GM12878 (cell line): Measurements from ENCODE around the gene PPM1N. TPM values are rescaled to one million over a fixed set of nuclear protein-coding genes. Genes with fewer than 3 reads are reported as not detected.

ENCODE experiments used
- ATF7 ChIP-seq: fragments of 450-650 bp; IDR thresholded peaks from 2 replicates; pipeline ENCODE4 v1.6.1; 2016; ENCODE audit warnings: low read depth, mild to moderate bottlenecking
- BCL11A ChIP-seq: IDR thresholded peaks from 2 replicates; pipeline ENCODE4 v1.6.1; 2011; ENCODE audit warnings: low read depth, low read length
- BHLHE40 ChIP-seq, 2 experiments: fragments of 450-650 bp in 1 of 2; IDR thresholded peaks; 2 replicates each; pipeline ENCODE4 v1.6.1; 2011 to 2017; ENCODE audit warnings: low read depth in 2 of 2, borderline replicate concordance in 1 of 2, improper control_type of control experiment in 1 of 2, low read length in 1 of 2, mild to moderate bottlenecking in 1 of 2
- CBFB ChIP-seq: IDR thresholded peaks from 2 replicates; pipeline ENCODE4 v1.6.1; 2016; ENCODE audit warnings: antibody characterized with exemption, low read depth
- CEBPB ChIP-seq, 2 experiments: fragments of 150-350 bp in 1 of 2; IDR thresholded peaks; 2 replicates each; pipeline ENCODE4 v1.6.1; 2012 to 2014; ENCODE audit warnings: low read depth in 2 of 2, low read length in 2 of 2, borderline replicate concordance in 1 of 2, inconsistent platforms in 1 of 2
- CHD2 ChIP-seq: IDR thresholded peaks from 2 replicates; pipeline ENCODE4 v1.6.1; 2011; ENCODE audit warnings: low read depth, low read length, improper control_type of control experiment, borderline replicate concordance
- CHD4 ChIP-seq: fragments of 200-600 bp; sonication (generic); IDR thresholded peaks from 2 replicates; pipeline ENCODE4 v1.6.1; 2016; ENCODE audit warnings: mild to moderate bottlenecking
- EED ChIP-seq: sonication (generic); IDR thresholded peaks from 2 replicates; pipeline ENCODE4 v1.6.1; 2016; ENCODE audit warnings: antibody characterized with exemption, low read depth
- ETV6 ChIP-seq, 2 experiments: fragments of 450-650 bp in 1 of 2; IDR thresholded peaks in 1 of 2; conservative IDR thresholded peaks in 1 of 2; 2 replicates each; pipeline ENCODE4 v1.6.1; 2014; ENCODE audit warnings: antibody characterized with exemption in 1 of 2, borderline replicate concordance in 1 of 2, low read depth in 1 of 2, mild to moderate bottlenecking in 1 of 2, moderate library complexity in 1 of 2
- EZH2 ChIP-seq: IDR thresholded peaks from 2 replicates; pipeline ENCODE4 v1.6.1; 2012; ENCODE audit warnings: low read depth, mild to moderate bottlenecking, control low read depth, inconsistent platforms, low read length, borderline replicate concordance; ENCODE audit not compliant: control insufficient read depth
- HDAC2 ChIP-seq: fragments of 200-600 bp; sonication (generic); IDR thresholded peaks from 2 replicates; pipeline ENCODE4 v1.6.1; 2017
- IKZF2 ChIP-seq, 2 experiments: fragments of 450-650 bp; IDR thresholded peaks; 2 replicates each; pipeline ENCODE4 v1.6.1; 2017; ENCODE audit warnings: mild to moderate bottlenecking in 2 of 2, moderate library complexity in 2 of 2
- KLF5 ChIP-seq: fragments of 450-650 bp; IDR thresholded peaks from 2 replicates; pipeline ENCODE4 v1.6.1; 2014; ENCODE audit warnings: mild to moderate bottlenecking; ENCODE audit not compliant: partially characterized antibody
- MYB ChIP-seq: fragments of 150-350 bp; IDR thresholded peaks from 2 replicates; pipeline ENCODE4 v1.6.1; 2014; ENCODE audit warnings: mild to moderate bottlenecking, low read depth, low read length, borderline replicate concordance
- POLR2AphosphoS2 ChIP-seq: IDR thresholded peaks from 2 replicates; pipeline ENCODE4 v1.6.1; 2011; ENCODE audit warnings: low read depth, mild to moderate bottlenecking, low read length, improper control_type of control experiment, moderate library complexity
- RBBP5 ChIP-seq: fragments of 200-600 bp; sonication (generic); conservative IDR thresholded peaks from 2 replicates; pipeline ENCODE4 v1.6.1; 2016
- SIN3A ChIP-seq: IDR thresholded peaks from 2 replicates; pipeline ENCODE4 v1.6.1; 2012; ENCODE audit warnings: low read depth, low read length, improper control_type of control experiment
- SMARCA5 ChIP-seq: fragments of 450-650 bp; IDR thresholded peaks from 2 replicates; pipeline ENCODE4 v1.6.1; 2017; ENCODE audit warnings: mild to moderate bottlenecking
- SREBF2 ChIP-seq: IDR thresholded peaks from 2 replicates; pipeline ENCODE4 v1.6.1; 2012; ENCODE audit warnings: mild to moderate bottlenecking, low read length
- YBX1 ChIP-seq: fragments of 450-650 bp; IDR thresholded peaks from 2 replicates; pipeline ENCODE4 v1.6.1; 2016; ENCODE audit warnings: antibody characterized with exemption
- ZNF24 ChIP-seq: fragments of 450-650 bp; IDR thresholded peaks from 2 replicates; pipeline ENCODE4 v1.6.1; 2017; ENCODE audit warnings: antibody characterized with exemption, mild to moderate bottlenecking
- ZNF622 ChIP-seq: fragments of 450-650 bp; IDR thresholded peaks from 2 replicates; pipeline ENCODE4 v1.6.1; 2017; ENCODE audit warnings: mild to moderate bottlenecking, inconsistent platforms
- ZZZ3 ChIP-seq: IDR thresholded peaks from 2 replicates; pipeline ENCODE4 v1.6.1; 2011; ENCODE audit warnings: low read depth; ENCODE audit not compliant: control insufficient read depth, insufficient read length
- polyA plus RNA-seq, 11 experiments: library from polyadenylated mRNA; depleted of rRNA in 4 of 11; unstranded in 6 of 11; stranded (reverse) in 5 of 11; fragments of >200 nt; fragmentation: Nextera tagmentation in 4 of 11; fragmentation: Illumina TruSeq in 1 of 11; extraction: Ambion mirVana in 4 of 11; extraction: Trizol in 1 of 11; gene quantifications; 1 replicate in 1 of 11; 2 replicates in 10 of 11; pipeline versions ENCODE4 v1.2.1 to v1.2.3, GENCODE V29; 2011 to 2016; ENCODE audit warnings: inconsistent platforms in 2 of 11, missing spikeins in 2 of 11, low read depth in 1 of 11
- total RNA-seq, 4 experiments: library from RNA; depleted of rRNA in 3 of 4; stranded (reverse); fragments of >200 nt in 3 of 4; fragmentation: Illumina TruSeq in 1 of 4; extraction: Trizol in 1 of 4; gene quantifications; 2 replicates each; pipeline versions ENCODE4 v1.2.1 to v1.2.3, GENCODE V29; 2013 to 2021
- TF ChIP-seq, protein P1 (sequence below): IDR thresholded peaks from 2 replicates; pipeline ENCODE4 v1.6.1; 2011; ENCODE audit warnings: borderline replicate concordance, low read depth, mild to moderate bottlenecking, moderate library complexity, mixed read lengths, low read length; ENCODE audit not compliant: insufficient read depth; ENCODE audit errors: extremely low read length
- TF ChIP-seq, protein P2 (sequence below): fragments of 450-650 bp; IDR thresholded peaks from 2 replicates; pipeline ENCODE4 v1.6.1; 2017; ENCODE audit warnings: low read depth, mild to moderate bottlenecking, moderate library complexity
- TF ChIP-seq, protein P3 (sequence below): fragments of 450-650 bp; IDR thresholded peaks from 2 replicates; pipeline ENCODE4 v1.6.1; 2017; ENCODE audit warnings: mild to moderate bottlenecking, low read depth, inconsistent platforms; ENCODE audit not compliant: poor library complexity, severe bottlenecking
- TF ChIP-seq, protein P4 (sequence below): IDR thresholded peaks from 2 replicates; pipeline ENCODE4 v1.6.1; 2012; ENCODE audit warnings: low read depth, low read length, improper control_type of control experiment

Gene PPM1N
- total and polyA plus RNA-seq, 10 of the 15 experiments (the other 5 are each of a cell fraction or from before 2014, with no cell fraction given) = 1.6 to 5.4 (median 3.7) TPM

DNA sequence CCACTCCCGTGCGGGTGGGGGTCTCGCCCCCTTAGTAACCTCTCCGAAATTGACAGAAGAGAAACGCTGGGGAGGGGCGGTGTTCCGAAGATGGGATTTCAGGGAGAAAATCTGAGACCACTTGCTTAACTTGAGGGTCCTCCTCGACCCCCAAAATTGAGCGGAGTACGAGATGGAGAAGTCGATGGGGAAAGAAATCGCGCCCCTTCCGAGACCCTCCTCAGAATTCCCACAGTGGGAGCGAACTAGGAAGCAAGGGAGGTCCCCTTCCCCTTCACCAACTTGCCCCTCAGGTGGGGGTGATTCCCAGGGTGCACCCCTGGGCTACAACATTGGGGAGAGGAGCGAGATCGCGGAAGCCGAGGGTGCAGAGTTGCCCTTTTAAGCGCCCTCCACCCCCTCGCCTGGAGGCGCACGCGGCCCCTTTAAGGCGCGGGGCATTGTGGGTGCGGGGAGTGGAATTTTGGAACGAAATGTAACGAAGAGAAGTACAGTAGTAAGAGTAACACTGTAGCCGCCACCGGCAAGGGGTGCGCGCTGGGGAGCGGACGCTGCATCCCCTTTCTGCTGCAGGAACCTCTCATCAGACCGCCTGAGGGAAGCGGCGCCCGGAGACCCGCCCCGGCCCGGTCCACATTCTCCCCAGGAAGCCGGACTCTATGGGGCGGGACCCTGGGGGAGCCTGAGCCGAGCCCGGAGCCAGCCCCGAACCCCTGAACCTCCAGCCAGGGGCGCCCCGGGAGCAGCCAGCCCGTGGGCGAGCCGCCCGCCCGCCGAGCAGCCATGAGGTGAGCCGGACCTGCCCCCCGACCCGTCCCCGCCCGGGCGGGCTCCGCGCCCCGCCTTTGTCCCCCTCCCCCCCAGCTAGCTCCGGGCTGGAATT is 9.0 kb downstream of the PPM1N start, which contains the start of gene VASP (continued):
- TF ChIP-seq, protein P1, sequence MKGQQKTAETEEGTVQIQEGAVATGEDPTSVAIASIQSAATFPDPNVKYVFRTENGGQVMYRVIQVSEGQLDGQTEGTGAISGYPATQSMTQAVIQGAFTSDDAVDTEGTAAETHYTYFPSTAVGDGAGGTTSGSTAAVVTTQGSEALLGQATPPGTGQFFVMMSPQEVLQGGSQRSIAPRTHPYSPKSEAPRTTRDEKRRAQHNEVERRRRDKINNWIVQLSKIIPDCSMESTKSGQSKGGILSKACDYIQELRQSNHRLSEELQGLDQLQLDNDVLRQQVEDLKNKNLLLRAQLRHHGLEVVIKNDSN = no peak
- 0 out of 2 replicates have a peak, but pooled peaks have one; percentile 4 for TF ChIP-seq BCL11A
- peak; percentile 90 for TF ChIP-seq POLR2AphosphoS2
- no peak for TF ChIP-seq CHD4
- no peak for TF ChIP-seq ZNF622
- TF ChIP-seq ETV6 (conservative IDR thresholded peaks at IDR 0.05 in 1 of 2, IDR thresholded peaks at IDR 0.05 in 1 of 2; ENCODE audit: borderline replicate concordance in 1 of 2, low read depth in 1 of 2) = no peak
- TF ChIP-seq MYB = no peak
- TF ChIP-seq CEBPB (IDR thresholded peaks at IDR 0.05; ENCODE audit: borderline replicate concordance in 1 of 2, low read depth in 2 of 2, low read length in 2 of 2) = no peak
- no peak for TF ChIP-seq ZNF24
- TF ChIP-seq, protein P2, sequence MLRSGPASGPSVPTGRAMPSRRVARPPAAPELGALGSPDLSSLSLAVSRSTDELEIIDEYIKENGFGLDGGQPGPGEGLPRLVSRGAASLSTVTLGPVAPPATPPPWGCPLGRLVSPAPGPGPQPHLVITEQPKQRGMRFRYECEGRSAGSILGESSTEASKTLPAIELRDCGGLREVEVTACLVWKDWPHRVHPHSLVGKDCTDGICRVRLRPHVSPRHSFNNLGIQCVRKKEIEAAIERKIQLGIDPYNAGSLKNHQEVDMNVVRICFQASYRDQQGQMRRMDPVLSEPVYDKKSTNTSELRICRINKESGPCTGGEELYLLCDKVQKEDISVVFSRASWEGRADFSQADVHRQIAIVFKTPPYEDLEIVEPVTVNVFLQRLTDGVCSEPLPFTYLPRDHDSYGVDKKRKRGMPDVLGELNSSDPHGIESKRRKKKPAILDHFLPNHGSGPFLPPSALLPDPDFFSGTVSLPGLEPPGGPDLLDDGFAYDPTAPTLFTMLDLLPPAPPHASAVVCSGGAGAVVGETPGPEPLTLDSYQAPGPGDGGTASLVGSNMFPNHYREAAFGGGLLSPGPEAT = peak; percentile 95
- no peak for TF ChIP-seq KLF5
- peak in 1 of 2 experiments; percentile 51; a peak in 2 of 4 replicates for TF ChIP-seq BHLHE40 (IDR thresholded peaks at IDR 0.05; ENCODE audit: borderline replicate concordance in 1 of 2, low read depth in 2 of 2, low read length in 1 of 2)
- TF ChIP-seq, protein P3, sequence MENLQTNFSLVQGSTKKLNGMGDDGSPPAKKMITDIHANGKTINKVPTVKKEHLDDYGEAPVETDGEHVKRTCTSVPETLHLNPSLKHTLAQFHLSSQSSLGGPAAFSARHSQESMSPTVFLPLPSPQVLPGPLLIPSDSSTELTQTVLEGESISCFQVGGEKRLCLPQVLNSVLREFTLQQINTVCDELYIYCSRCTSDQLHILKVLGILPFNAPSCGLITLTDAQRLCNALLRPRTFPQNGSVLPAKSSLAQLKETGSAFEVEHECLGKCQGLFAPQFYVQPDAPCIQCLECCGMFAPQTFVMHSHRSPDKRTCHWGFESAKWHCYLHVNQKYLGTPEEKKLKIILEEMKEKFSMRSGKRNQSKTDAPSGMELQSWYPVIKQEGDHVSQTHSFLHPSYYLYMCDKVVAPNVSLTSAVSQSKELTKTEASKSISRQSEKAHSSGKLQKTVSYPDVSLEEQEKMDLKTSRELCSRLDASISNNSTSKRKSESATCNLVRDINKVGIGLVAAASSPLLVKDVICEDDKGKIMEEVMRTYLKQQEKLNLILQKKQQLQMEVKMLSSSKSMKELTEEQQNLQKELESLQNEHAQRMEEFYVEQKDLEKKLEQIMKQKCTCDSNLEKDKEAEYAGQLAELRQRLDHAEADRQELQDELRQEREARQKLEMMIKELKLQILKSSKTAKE = no peak
- no peak for TF ChIP-seq RBBP5
- TF ChIP-seq IKZF2 (IDR thresholded peaks at IDR 0.05) = peak; percentile 26 to 38; a peak in 3 of 4 replicates
- TF ChIP-seq HDAC2 = no peak
- peak; percentile 85 for TF ChIP-seq CHD2
- TF ChIP-seq SMARCA5 = peak; percentile 45; the same call in 1 of the 2 replicates
- TF ChIP-seq EED = no peak
- peak; percentile 43 for TF ChIP-seq ATF7
- peak; percentile 84 for TF ChIP-seq SIN3A
- TF ChIP-seq YBX1 = no peak
- TF ChIP-seq CBFB = peak; percentile 81
- TF ChIP-seq, protein P4, sequence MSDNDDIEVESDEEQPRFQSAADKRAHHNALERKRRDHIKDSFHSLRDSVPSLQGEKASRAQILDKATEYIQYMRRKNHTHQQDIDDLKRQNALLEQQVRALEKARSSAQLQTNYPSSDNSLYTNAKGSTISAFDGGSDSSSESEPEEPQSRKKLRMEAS = peak; percentile 84
- no peak for TF ChIP-seq ZZZ3
- no peak for TF ChIP-seq EZH2
- no peak for TF ChIP-seq SREBF2
